HG03565 (cell line): ENCODE data around the gene CD4.
"Not testable (repeated sequence)": the region's sequence is repeated elsewhere in the genome, so short reads cannot be mapped to it uniquely, and the experiment has no call there.

ENCODE experiments used
- ATAC-seq: cut with Tn5 transposase; IDR thresholded peaks from one replicate; pipeline ENCODE4 v1.9.1; 2021; ENCODE audit warnings: mild to moderate bottlenecking, moderate library complexity; ENCODE audit not compliant: unreplicated experiment

Gene CD4

DNA sequence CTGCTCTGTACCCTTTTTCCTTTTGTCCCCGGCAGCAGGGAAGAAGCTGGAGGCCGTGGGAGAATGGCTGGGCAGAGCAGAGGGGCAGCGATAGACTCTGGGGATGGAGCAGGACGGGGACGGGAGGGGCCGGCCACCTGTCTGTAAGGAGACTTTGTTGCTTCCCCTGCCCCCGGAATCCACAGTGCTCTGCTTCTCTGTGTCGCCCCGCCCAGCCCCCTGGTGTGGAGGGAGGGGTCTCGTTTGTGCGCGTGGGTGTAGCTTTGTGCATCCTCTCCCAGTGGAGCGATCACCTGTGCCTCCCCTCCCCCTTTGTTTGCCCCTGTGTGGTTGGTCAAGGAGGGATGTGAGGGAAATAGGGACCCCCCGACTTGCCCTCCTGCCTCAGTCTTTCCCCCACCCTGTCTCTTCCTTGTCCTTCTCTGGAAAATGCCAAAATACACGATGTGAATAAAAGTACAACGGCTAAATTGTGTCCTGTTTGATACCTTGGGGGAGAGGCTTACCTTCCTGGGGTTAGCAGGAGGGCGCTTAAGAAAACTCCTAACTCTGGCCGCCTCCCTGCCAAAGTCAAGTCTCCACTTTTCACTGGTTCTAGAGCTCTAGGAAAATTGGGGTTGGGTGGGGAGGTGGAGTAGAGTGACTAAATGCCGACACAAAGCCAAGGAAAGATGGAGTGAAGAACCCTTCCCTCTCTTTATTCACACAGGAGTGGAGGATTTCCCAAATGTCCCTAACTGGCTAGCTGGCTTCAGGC lies 77.0 kb downstream of the CD4 start:
- ATAC-seq = no peak

DNA sequence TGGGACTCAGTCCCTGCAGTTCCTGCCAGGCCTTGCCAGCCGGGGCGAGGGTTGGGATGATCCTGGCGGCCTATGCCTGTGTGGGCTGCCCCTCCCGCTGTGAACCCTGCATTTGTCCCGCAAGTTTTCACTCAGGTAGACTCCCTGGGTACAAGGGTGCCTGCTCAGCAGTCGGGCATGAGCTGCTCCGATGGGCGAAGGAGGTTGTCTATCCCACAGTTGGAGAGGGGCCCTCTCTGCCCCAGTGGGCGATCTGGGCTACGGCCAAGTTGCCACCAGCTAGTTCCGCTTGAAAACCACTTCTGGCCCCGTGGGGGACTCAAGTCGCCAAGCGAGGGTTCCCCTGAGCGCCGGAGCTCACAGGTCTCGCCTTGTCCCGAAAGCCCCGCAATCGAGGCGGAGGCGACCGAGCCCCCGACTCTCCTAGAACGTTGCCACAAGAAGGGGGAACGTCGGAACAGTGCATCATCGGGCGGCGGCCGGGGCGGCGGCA lies 77.6 kb downstream of the CD4 start:
- ATAC-seq = no peak

DNA sequence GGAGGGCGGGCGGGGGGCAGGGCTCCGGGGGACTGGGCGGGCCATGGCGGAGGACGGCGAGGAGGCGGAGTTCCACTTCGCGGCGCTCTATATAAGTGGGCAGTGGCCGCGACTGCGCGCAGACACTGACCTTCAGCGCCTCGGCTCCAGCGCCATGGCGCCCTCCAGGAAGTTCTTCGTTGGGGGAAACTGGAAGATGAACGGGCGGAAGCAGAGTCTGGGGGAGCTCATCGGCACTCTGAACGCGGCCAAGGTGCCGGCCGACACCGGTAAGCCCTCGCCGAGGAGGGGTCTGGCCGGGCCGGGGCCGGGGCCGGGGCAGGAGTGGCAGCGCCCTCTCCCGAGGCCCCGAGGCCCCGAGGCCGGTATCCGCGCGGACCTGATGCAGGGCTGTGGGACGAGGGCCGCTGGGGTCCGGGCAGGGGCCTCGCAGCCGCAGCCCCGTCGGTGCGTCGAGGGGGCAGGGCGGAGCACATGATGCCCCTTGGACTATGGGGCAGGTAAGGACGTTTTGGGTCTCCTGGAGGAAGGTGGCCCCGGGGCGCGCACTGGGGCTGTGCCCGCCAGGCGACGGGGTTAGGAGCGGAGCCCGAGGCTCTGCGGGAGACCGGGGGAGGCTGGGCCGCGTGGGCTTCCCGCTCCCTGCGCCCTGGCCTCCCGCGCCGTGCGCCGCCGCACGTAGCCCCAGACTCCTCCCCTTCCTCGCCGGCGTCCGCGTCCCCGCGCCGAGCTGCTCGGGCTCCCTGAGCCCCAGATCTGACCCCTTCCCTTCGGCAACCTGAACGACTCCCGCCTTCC lies 78.3 kb downstream of the CD4 start, which contains the start of gene TPI1:
Gene TPI1, plus strand, starts transcription at position 119 of the 798 bp plus-strand sequence. Its CDS starts 36 bp downstream, at position 155.
- peak; percentile 33 for ATAC-seq

DNA sequence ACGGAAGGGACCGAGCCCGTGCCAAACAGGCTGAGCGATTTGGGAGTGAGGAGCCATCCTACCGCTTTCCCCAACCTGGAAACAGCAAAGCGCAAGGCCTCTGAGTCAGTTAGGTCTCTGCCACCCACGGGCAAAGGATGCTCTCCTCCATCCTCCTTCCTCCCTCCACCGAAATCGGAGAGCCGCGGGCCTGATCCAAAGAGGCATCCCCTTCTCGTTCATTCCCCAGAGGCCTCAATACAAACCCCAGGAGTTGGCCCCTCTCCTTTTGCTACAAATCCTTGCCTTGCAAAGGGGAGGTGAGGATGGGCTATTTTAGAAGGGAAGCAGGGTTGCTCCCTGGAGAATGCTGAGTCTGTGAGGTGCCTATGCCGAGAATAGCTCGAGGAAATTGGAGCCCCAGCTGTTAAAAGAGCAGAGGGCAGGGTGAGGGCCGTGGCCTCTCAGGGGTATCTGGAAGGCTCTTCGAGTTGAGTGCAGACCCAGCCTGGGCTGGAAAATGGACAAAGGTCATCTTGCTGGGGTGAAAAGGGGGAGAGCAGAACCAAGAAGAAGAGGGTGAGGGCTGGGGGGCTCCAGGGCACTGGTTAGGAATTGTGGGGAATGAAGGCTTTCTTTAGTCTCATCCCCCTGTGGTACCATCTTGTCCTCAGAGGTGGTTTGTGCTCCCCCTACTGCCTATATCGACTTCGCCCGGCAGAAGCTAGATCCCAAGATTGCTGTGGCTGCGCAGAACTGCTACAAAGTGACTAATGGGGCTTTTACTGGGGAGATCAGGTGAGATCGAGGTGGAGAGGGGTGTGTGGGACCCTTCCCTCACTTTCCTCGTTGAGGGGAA lies 79.1 kb downstream of the CD4 start:
- no peak for ATAC-seq

DNA sequence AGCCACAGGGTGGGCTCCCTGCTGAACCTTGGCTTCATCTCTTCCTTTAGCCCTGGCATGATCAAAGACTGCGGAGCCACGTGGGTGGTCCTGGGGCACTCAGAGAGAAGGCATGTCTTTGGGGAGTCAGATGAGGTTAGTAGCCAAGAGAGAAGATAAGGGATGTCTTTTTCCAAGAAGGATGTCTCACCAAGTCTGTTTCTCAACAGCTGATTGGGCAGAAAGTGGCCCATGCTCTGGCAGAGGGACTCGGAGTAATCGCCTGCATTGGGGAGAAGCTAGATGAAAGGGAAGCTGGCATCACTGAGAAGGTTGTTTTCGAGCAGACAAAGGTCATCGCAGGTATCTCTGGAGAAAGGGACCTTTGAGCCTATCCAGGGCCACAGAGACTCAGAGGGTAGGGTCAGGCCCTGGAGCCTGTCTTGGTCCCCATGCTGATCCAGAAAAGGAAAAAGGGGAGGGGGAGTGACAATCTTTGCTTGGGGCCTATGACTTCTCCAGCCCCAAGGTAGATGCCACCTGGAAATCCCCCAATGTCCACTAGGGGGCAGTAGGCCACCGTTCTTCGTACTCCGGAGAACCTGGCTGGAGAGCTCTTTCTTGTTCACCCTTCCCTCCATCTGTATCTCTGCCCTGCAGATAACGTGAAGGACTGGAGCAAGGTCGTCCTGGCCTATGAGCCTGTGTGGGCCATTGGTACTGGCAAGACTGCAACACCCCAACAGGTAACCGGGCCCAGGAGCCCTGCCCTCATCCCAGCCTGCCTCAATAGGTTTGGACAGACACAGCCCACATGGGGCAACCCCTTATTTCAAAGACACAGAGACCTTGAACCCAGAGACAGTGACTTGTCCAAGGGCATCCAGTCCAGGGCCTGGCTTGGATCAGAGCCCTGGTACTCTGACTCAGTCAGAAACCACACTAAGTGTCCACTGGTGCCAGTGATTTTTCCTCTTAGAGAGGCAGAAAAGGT lies 80.0 kb downstream of the CD4 start:
- ATAC-seq = no peak

DNA sequence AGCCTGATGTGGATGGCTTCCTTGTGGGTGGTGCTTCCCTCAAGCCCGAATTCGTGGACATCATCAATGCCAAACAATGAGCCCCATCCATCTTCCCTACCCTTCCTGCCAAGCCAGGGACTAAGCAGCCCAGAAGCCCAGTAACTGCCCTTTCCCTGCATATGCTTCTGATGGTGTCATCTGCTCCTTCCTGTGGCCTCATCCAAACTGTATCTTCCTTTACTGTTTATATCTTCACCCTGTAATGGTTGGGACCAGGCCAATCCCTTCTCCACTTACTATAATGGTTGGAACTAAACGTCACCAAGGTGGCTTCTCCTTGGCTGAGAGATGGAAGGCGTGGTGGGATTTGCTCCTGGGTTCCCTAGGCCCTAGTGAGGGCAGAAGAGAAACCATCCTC lies 81.0 kb downstream of the CD4 start:
- ATAC-seq = not testable (repeated sequence)
